H1 (cell line): ENCODE data around the gene TUBB1. TPM values are rescaled to one million over a fixed set of nuclear protein-coding genes. Genes with fewer than 3 reads are reported as not detected.

Experiments used
- CTCF ChIA-PET: fragments of 300-600 bp; sonication (Branson Sonifier 250); formaldehyde crosslinking; loops from one replicate; lab custom pipeline; 2021; ENCODE audit not compliant: partially characterized antibody; lab: Charles Lee
- POLR2A ChIA-PET: fragments of 300-600 bp; sonication (Branson Sonifier 250); formaldehyde crosslinking; loops from one replicate; lab custom pipeline; 2021; ENCODE audit warnings: inconsistent platforms; ENCODE audit not compliant: partially characterized antibody; lab: Charles Lee
- DNase-seq, 2 experiments: peaks; one replicate each; pipeline versions ENCODE4 v3.0.0 to v3.0.0-alpha.2; 2010 to 2022; ENCODE audit warnings: low spot score in 2 of 2, low read depth in 1 of 2, mixed read lengths in 1 of 2
- FAIRE-seq: peaks from 2 replicates; lab custom pipeline; 2011; peaks lifted over from hg19 to GRCh38; lab: Jason Lieb, UNC
- H2AFZ ChIP-seq: 2 replicates; pipeline ENCODE4 v1.8.1; 2012; ENCODE audit warnings: low read length, inconsistent platforms
- H2AK5ac ChIP-seq: 2 replicates; pipeline ENCODE4 v1.6.1; 2013; ENCODE audit warnings: low read depth, low read length
- H2BK120ac ChIP-seq: replicated peaks from 2 replicates; pipeline ENCODE3; 2013; ENCODE audit warnings: low read depth, low read length, inconsistent platforms
- H2BK12ac ChIP-seq: 2 replicates; pipeline ENCODE4 v1.6.1; 2013; ENCODE audit warnings: low read depth, low read length
- H2BK15ac ChIP-seq: 2 replicates; pipeline ENCODE4 v1.6.1; 2013; ENCODE audit warnings: low read length
- H2BK20ac ChIP-seq: 2 replicates; pipeline ENCODE4 v1.6.1; 2013; ENCODE audit warnings: low read length
- H2BK5ac ChIP-seq: 2 replicates; pipeline ENCODE4 v1.6.1; 2013; ENCODE audit warnings: low read depth, low read length
- H3K14ac ChIP-seq: 2 replicates; pipeline ENCODE4 v1.6.1; 2013; ENCODE audit warnings: inconsistent platforms; ENCODE audit not compliant: insufficient read length
- H3K18ac ChIP-seq: 2 replicates; pipeline ENCODE4 v1.6.1; 2013; ENCODE audit warnings: low read length; ENCODE audit errors: extremely low read depth
- H3K23ac ChIP-seq: 2 replicates; pipeline ENCODE4 v1.6.1; 2013; ENCODE audit warnings: inconsistent platforms; ENCODE audit not compliant: insufficient read length
- H3K23me2 ChIP-seq: 2 replicates; pipeline ENCODE4 v1.6.1; 2013; ENCODE audit warnings: low read depth, low read length
- H3K27ac ChIP-seq: 2 replicates; pipeline ENCODE4 v1.6.1; 2011; ENCODE audit warnings: low read depth, low read length, inconsistent platforms
- H3K27me3 ChIP-seq, 4 experiments: replicated peaks in 1 of 4; 1 replicate in 1 of 4; 2 replicates in 3 of 4; pipeline versions ENCODE4 v1.6.1 to v1.8.1; 2011 to 2013; ENCODE audit warnings: low read length in 3 of 4, mild to moderate bottlenecking in 3 of 4, inconsistent platforms in 2 of 4, mixed read lengths in 2 of 4, moderate library complexity in 1 of 4; ENCODE audit not compliant: control insufficient read depth in 3 of 4, insufficient read depth in 3 of 4; ENCODE audit errors: extremely low read depth in 1 of 4
- H3K36me3 ChIP-seq, 4 experiments: 2 replicates each; pipeline versions ENCODE4 v1.6.1 to v1.8.1; 2011 to 2013; ENCODE audit warnings: mild to moderate bottlenecking in 4 of 4, low read length in 3 of 4, moderate library complexity in 2 of 4, control low read depth in 1 of 4, inconsistent platforms in 1 of 4; ENCODE audit not compliant: insufficient read depth in 4 of 4, control insufficient read depth in 2 of 4
- H3K4ac ChIP-seq: replicated peaks from 2 replicates; pipeline ENCODE3; 2013; ENCODE audit warnings: low read length, low read depth, mixed read lengths, inconsistent platforms; ENCODE audit not compliant: insufficient read length
- H3K4me1 ChIP-seq, 4 experiments: replicated peaks in 1 of 4; 1 replicate in 1 of 4; 2 replicates in 3 of 4; pipeline versions ENCODE4 v1.6.1 to v1.8.1; 2011 to 2013; ENCODE audit warnings: low read length in 3 of 4, inconsistent platforms in 2 of 4, mixed read lengths in 1 of 4; ENCODE audit not compliant: insufficient read depth in 4 of 4, control insufficient read depth in 3 of 4
- H3K4me2 ChIP-seq, 2 experiments: 2 replicates each; pipeline versions ENCODE4 v1.6.1 to v1.8.1; 2011 to 2013; ENCODE audit warnings: low read depth in 2 of 2, low read length in 2 of 2, control low read depth in 1 of 2, inconsistent platforms in 1 of 2, mild to moderate bottlenecking in 1 of 2; ENCODE audit not compliant: insufficient read depth in 1 of 2
- H3K4me3 ChIP-seq, 4 experiments: fragments of 200-600, 300-600 bp in 1 of 4; sonication (generic), shearing (Covaris generic), sonication (Bioruptor Twin) in 1 of 4; 2 replicates each; pipeline versions ENCODE4 v1.5.1 to v1.8.1; 2011 to 2016; ENCODE audit warnings: low read length in 4 of 4, low read depth in 3 of 4, control low read depth in 2 of 4, inconsistent platforms in 2 of 4, mild to moderate bottlenecking in 2 of 4, mixed read lengths in 1 of 4, moderate library complexity in 1 of 4; ENCODE audit not compliant: insufficient read depth in 2 of 4; ENCODE audit errors: extremely low read depth in 1 of 4
- H3K56ac ChIP-seq: replicated peaks from 2 replicates; pipeline ENCODE3; 2013; ENCODE audit warnings: low read depth, mild to moderate bottlenecking, mixed read lengths, low read length, inconsistent platforms; ENCODE audit not compliant: insufficient read length
- H3K79me1 ChIP-seq: 2 replicates; pipeline ENCODE4 v1.6.1; 2013; ENCODE audit warnings: low read depth, low read length, control low read depth
- H3K79me2 ChIP-seq, 2 experiments: 2 replicates each; pipeline versions ENCODE4 v1.6.1 to v1.8.1; 2012 to 2013; ENCODE audit warnings: low read length in 2 of 2, mild to moderate bottlenecking in 2 of 2, inconsistent platforms in 1 of 2; ENCODE audit not compliant: insufficient read depth in 2 of 2, control insufficient read depth in 1 of 2
- H3K9ac ChIP-seq, 4 experiments: replicated peaks in 1 of 4; 1 replicate in 1 of 4; 2 replicates in 3 of 4; pipeline versions ENCODE4 v1.6.1 to v1.8.1; 2011 to 2013; ENCODE audit warnings: low read depth in 3 of 4, low read length in 3 of 4, control low read depth in 2 of 4, mild to moderate bottlenecking in 2 of 4, moderate library complexity in 2 of 4, inconsistent platforms in 1 of 4; ENCODE audit errors: extremely low read depth in 1 of 4
- H3K9me3 ChIP-seq, 2 experiments: 2 replicates each; pipeline versions ENCODE4 v1.6.1 to v1.8.1; 2012 to 2013; ENCODE audit warnings: mild to moderate bottlenecking in 2 of 2, moderate library complexity in 2 of 2, control low read depth in 1 of 2, inconsistent platforms in 1 of 2, low read depth in 1 of 2, low read length in 1 of 2, mixed read lengths in 1 of 2; ENCODE audit not compliant: insufficient read depth in 2 of 2
- H4K20me1 ChIP-seq, 2 experiments: replicated peaks in 1 of 2; 2 replicates each; pipeline versions ENCODE3 to v1.8.1; 2011 to 2013; ENCODE audit warnings: inconsistent platforms in 2 of 2, low read length in 2 of 2, mild to moderate bottlenecking in 1 of 2; ENCODE audit not compliant: insufficient read depth in 2 of 2, control insufficient read depth in 1 of 2
- H4K5ac ChIP-seq: 2 replicates; pipeline ENCODE4 v1.6.1; 2013; ENCODE audit warnings: low read length, low read depth, mixed read lengths, inconsistent platforms; ENCODE audit not compliant: insufficient read length
- H4K8ac ChIP-seq: 2 replicates; pipeline ENCODE4 v1.8.0; 2013; ENCODE audit warnings: mild to moderate bottlenecking, moderate library complexity, low read length, inconsistent platforms; ENCODE audit not compliant: insufficient read depth; ENCODE audit errors: extremely low read depth
- H4K91ac ChIP-seq: replicated peaks from 2 replicates; pipeline ENCODE3; 2013; ENCODE audit warnings: low read length, mixed read lengths, inconsistent platforms; ENCODE audit not compliant: insufficient read length
- BACH1 ChIP-seq: IDR thresholded peaks from 2 replicates; pipeline ENCODE4 v1.6.1; 2012; ENCODE audit warnings: low read length, improper control_type of control experiment
- BCL11A ChIP-seq, 2 experiments: IDR thresholded peaks; one replicate each; pipeline ENCODE4 v1.6.1; 2011; ENCODE audit warnings: low read depth in 2 of 2, low read length in 2 of 2, mild to moderate bottlenecking in 2 of 2
- CHD1 ChIP-seq: IDR thresholded peaks from 2 replicates; pipeline ENCODE4 v1.6.1; 2012; ENCODE audit warnings: low read depth, low read length, improper control_type of control experiment
- EZH2 ChIP-seq: fragments of 200-600 bp; sonication (generic); IDR thresholded peaks from 2 replicates; pipeline ENCODE4 v1.7.1; 2012; ENCODE audit warnings: low read depth, mild to moderate bottlenecking, moderate library complexity, low read length, inconsistent platforms; ENCODE audit not compliant: severe bottlenecking
- JUND ChIP-seq: IDR thresholded peaks from 2 replicates; pipeline ENCODE4 v1.6.1; 2011; ENCODE audit warnings: mild to moderate bottlenecking, improper control_type of control experiment, low read length
- KDM4A ChIP-seq: IDR thresholded peaks from one replicate; pipeline ENCODE4 v1.7.1; 2012; ENCODE audit warnings: low read depth, mild to moderate bottlenecking, moderate library complexity, low read length, inconsistent platforms; ENCODE audit not compliant: severe bottlenecking
- KDM5A ChIP-seq: fragments of 200-600 bp; IDR thresholded peaks from 2 replicates; pipeline ENCODE4 v1.7.1; 2012; ENCODE audit warnings: mild to moderate bottlenecking, low read length, inconsistent platforms, mixed read lengths
- POLR2AphosphoS5 ChIP-seq: IDR thresholded peaks from 2 replicates; pipeline ENCODE4 v1.6.1; 2011; ENCODE audit warnings: low read depth, low read length
- RAD21 ChIP-seq, 2 experiments: IDR thresholded peaks in 1 of 2; conservative IDR thresholded peaks in 1 of 2; 2 replicates each; pipeline ENCODE4 v1.6.1; 2011; ENCODE audit warnings: low read depth in 2 of 2, low read length in 2 of 2, improper control_type of control experiment in 1 of 2, inconsistent platforms in 1 of 2, mild to moderate bottlenecking in 1 of 2, moderate library complexity in 1 of 2
- TBP ChIP-seq: IDR thresholded peaks from 2 replicates; pipeline ENCODE4 v1.6.1; 2011; ENCODE audit warnings: low read depth, low read length, improper control_type of control experiment
- TCF12 ChIP-seq: IDR thresholded peaks from 2 replicates; pipeline ENCODE4 v1.6.1; 2011; ENCODE audit warnings: low read depth, mild to moderate bottlenecking, low read length
- YY1 ChIP-seq: IDR thresholded peaks from 2 replicates; pipeline ENCODE4 v1.6.1; 2011; ENCODE audit warnings: low read depth, mild to moderate bottlenecking, low read length
- WGBS, 2 experiments: shearing (Covaris generic) in 1 of 2; methylation state at CpG; one replicate each; pipeline versions ENCODE4 v1.1.6 to v1.1.7; 2013 to 2015; ENCODE audit warnings: low lambda C conversion rate in 2 of 2, mixed read lengths in 2 of 2, inconsistent platforms in 1 of 2, low coverage in 1 of 2, missing lambda C conversion rate in 1 of 2; ENCODE audit not compliant: insufficient replicate concordance in 2 of 2, insufficient coverage in 1 of 2, insufficient read length in 1 of 2; ENCODE audit errors: extremely low coverage in 1 of 2, missing lambda C conversion rate in 1 of 2; 5-methylcytosine and 5-hydroxymethylcytosine counted together
- polyA plus RNA-seq, 7 experiments: library from polyadenylated mRNA; depleted of rRNA in 3 of 7; stranded (reverse) in 5 of 7; unstranded in 2 of 7; fragments of >200 nt in 5 of 7; fragments of 200-250 nt in 2 of 7; gene quantifications; 1 replicate in 5 of 7; 2 replicates in 1 of 7; 4 replicates in 1 of 7; pipeline versions ENCODE4 v1.2.1 to v1.2.3, GENCODE V29; 2011 to 2013; ENCODE audit warnings: missing spikeins in 2 of 7, mixed read lengths in 2 of 7
- total RNA-seq: library from RNA; stranded (reverse); fragmentation: NEBNext Ultra II Directional; extraction: Animal tissue kit (Norgen Biotek cat#: 25700); gene quantifications from 2 replicates; pipeline ENCODE4 v1.2.1, GENCODE V29; 2021

Gene TUBB1
- total and polyA plus RNA-seq, 2 of the 8 experiments (the other 6 are each of a cell fraction or from before 2014, with no cell fraction given) = not detected

DNA sequence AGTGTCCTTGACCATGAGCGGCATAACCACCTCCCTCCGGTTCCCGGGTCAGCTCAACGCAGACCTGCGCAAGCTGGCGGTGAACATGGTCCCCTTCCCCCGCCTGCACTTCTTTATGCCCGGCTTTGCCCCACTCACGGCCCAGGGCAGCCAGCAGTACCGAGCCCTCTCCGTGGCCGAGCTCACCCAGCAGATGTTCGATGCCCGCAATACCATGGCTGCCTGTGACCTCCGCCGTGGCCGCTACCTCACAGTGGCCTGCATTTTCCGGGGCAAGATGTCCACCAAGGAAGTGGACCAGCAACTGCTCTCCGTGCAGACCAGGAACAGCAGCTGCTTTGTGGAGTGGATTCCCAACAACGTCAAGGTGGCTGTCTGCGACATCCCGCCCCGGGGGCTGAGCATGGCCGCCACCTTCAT is 4.9 kb downstream of the TUBB1 start:
- H3K27me3 ChIP-seq = peaks cover 0 to 7% (median 2%) of the 10 kb centered on the region in 4 experiments; a peak in 2 of 7 replicates
- H3K4me1 ChIP-seq = peaks cover 0 to 2% (median 0%) of the 10 kb centered on the region in 4 experiments; a peak in 3 of 7 replicates
- H2BK120ac ChIP-seq = no peak overlapping the region
- H3K79me1 ChIP-seq = peaks cover 3% of the 10 kb centered on the region; the same call in 1 of the 2 replicates
- TF ChIP-seq BCL11A (IDR thresholded peaks at IDR 0.05; ENCODE audit: low read depth in 2 of 2, low read length in 2 of 2) (no peak), BACH1 (no peak), POLR2AphosphoS5 (no peak), TBP (no peak), KDM5A (no peak), EZH2 (no peak), JUND (no peak), KDM4A (no peak), CHD1 (no peak), TCF12 (no peak), RAD21 (IDR thresholded peaks at IDR 0.05 in 1 of 2, conservative IDR thresholded peaks at IDR 0.05 in 1 of 2; ENCODE audit: low read depth in 2 of 2, low read length in 2 of 2) (no peak), YY1 (no peak)
- DNase-seq (no peak), FAIRE-seq (no peak)
- no peak overlapping the region for H3K23ac ChIP-seq
- no peak overlapping the region for H3K4me3 ChIP-seq
- ChIA-PET POLR2A (interaction anchor here (1.0 to 3.8 kb wide), 3 partner anchors 8 to 134 kb away, joined by 3 to 28 read pairs (median 3); partner anchors contain the start of gene ATP5F1E), CTCF (interaction anchor here (1.0 to 2.3 kb wide), 3 partner anchors 8 to 185 kb away, joined by 3 to 5 read pairs (median 4); no protein-coding TSS in a partner anchor)
- H3K18ac ChIP-seq = no peak overlapping the region
- H3K4ac ChIP-seq = no peak overlapping the region
- H3K14ac ChIP-seq = no peak overlapping the region
- no peak overlapping the region for H3K27ac ChIP-seq
- H4K91ac ChIP-seq = no peak overlapping the region
- no peak overlapping the region for H4K5ac ChIP-seq
- no peak overlapping the region for H3K9ac ChIP-seq
- H3K56ac ChIP-seq = no peak overlapping the region
- no peak overlapping the region for H2BK12ac ChIP-seq
- peaks cover 2% of the 10 kb centered on the region; the same call in 1 of the 2 replicates for H3K23me2 ChIP-seq
- no peak overlapping the region for H2AFZ ChIP-seq
- H3K36me3 ChIP-seq = peaks cover 0 to 26% (median 8%) of the 10 kb centered on the region in 4 experiments; a peak in 4 of 8 replicates
- no peaks in the 10 kb centered on the region for H3K9me3 ChIP-seq
- no peak overlapping the region for H2BK15ac ChIP-seq
- H3K79me2 ChIP-seq = 0 out of 4 replicates have a peak, but pooled peaks cover 0 to 3% of the 10 kb centered on the region in 2 experiments
- 95% methylated on average over 24 of the region's 24 CpGs; no CpG with 5 or more reads in 1 of the 2 experiments for WGBS, 2 experiments
- H2AK5ac ChIP-seq = no peak overlapping the region
- H3K4me2 ChIP-seq = no peak overlapping the region
- no peak overlapping the region for H2BK20ac ChIP-seq
- H2BK5ac ChIP-seq = no peak overlapping the region
- no peak overlapping the region for H4K8ac ChIP-seq
- H4K20me1 ChIP-seq = peaks cover 7% of the 10 kb centered on the region in 2 experiments
